Spleen (tissue), 7 donors: ENCODE measurements around the gene ERI3.

Experiments
- POLR2A ChIP-seq, 3 donors: fragments of 450-650 bp; IDR thresholded peaks; one replicate each; pipeline ENCODE4 v1.5.1; 2017; ENCODE audit warnings: antibody characterized with exemption in 3 of 3, mild to moderate bottlenecking in 1 of 3
- POLR2AphosphoS5 ChIP-seq, 3 donors: sonication (generic); formaldehyde crosslinking; IDR thresholded peaks; one replicate each; pipeline ENCODE4 v1.5.1; 2017; ENCODE audit warnings: antibody characterized with exemption in 3 of 3
- TF ChIP-seq, protein P1 (sequence below), 11 experiments: fragments of 200-600 bp in 7 of 11; fragments of 450-650 bp in 4 of 11; sonication (generic) in 4 of 11; IDR thresholded peaks in 8 of 11; conservative IDR thresholded peaks in 3 of 11; 1 replicate in 7 of 11; 2 replicates in 4 of 11; pipeline versions ENCODE4 v1.4.0 to v1.8.0; 2016 to 2021; ENCODE audit warnings: antibody characterized with exemption in 11 of 11, inconsistent platforms in 4 of 11, mild to moderate bottlenecking in 1 of 11
- donor health status: DM: no; HTN: no; CAD: no; lungs with moderate emphysema.
- donor health status: DM: no; HTN: no; CAD: no.
- donor health status: DM: no; HTN: no; CAD: no.

GRCh38 chr1:44322367-44322766 is 32.7 kb downstream of the ERI3 start:
- no peak for TF ChIP-seq POLR2A (IDR thresholded peaks at IDR 0.05)
- TF ChIP-seq, protein P1, sequence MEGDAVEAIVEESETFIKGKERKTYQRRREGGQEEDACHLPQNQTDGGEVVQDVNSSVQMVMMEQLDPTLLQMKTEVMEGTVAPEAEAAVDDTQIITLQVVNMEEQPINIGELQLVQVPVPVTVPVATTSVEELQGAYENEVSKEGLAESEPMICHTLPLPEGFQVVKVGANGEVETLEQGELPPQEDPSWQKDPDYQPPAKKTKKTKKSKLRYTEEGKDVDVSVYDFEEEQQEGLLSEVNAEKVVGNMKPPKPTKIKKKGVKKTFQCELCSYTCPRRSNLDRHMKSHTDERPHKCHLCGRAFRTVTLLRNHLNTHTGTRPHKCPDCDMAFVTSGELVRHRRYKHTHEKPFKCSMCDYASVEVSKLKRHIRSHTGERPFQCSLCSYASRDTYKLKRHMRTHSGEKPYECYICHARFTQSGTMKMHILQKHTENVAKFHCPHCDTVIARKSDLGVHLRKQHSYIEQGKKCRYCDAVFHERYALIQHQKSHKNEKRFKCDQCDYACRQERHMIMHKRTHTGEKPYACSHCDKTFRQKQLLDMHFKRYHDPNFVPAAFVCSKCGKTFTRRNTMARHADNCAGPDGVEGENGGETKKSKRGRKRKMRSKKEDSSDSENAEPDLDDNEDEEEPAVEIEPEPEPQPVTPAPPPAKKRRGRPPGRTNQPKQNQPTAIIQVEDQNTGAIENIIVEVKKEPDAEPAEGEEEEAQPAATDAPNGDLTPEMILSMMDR (IDR thresholded peaks at IDR 0.05 in 8 of 11, conservative IDR thresholded peaks at IDR 0.05 in 3 of 11): no peak
- TF ChIP-seq POLR2AphosphoS5 (IDR thresholded peaks at IDR 0.05): no peak
